HEK293T (cell line): ENCODE measurements around the gene MEPCE.

Source experiments
- BHLHE40 ChIP-seq: fragments of 450-650 bp; IDR thresholded peaks from 2 replicates; pipeline ENCODE4 v1.6.1; 2016; ENCODE audit warnings: mild to moderate bottlenecking, moderate library complexity, borderline replicate concordance
- ELF4 ChIP-seq: fragments of 450-650 bp; IDR thresholded peaks from 2 replicates; pipeline ENCODE4 v1.6.1; 2017; ENCODE audit warnings: antibody characterized with exemption
- FOXM1 ChIP-seq: fragments of 450-650 bp; IDR thresholded peaks from 2 replicates; pipeline ENCODE4 v1.6.1; 2017; ENCODE audit warnings: mild to moderate bottlenecking, borderline replicate concordance
- HDGF ChIP-seq: fragments of 450-650 bp; IDR thresholded peaks from 2 replicates; pipeline ENCODE4 v1.6.1; 2017; ENCODE audit warnings: antibody characterized with exemption, borderline replicate concordance

- no peak for TF ChIP-seq FOXM1
- TF ChIP-seq ELF4 = no peak
- no peak for TF ChIP-seq BHLHE40
- TF ChIP-seq HDGF = no peak
Observed at GRCh38 chr7:100429637-100430492, at the start of gene MEPCE.
